Smooth muscle cell (in vitro differentiated cells): Measurements from ENCODE around the gene CST3. TPM values are rescaled to one million over a fixed set of nuclear protein-coding genes. Genes with fewer than 3 reads are reported as not detected.

ENCODE experiments used
- DNase-seq: peaks from one replicate; lab custom pipeline; 2025; ENCODE audit not compliant: unreplicated experiment; lab: John Stamatoyannopoulos, UW
- H2AFZ ChIP-seq: fragments of 200-600 bp; sonication (generic); 2 replicates; pipeline ENCODE4 v1.6.0; 2016; ENCODE audit warnings: antibody characterized with exemption, low read depth, mild to moderate bottlenecking
- H3F3A ChIP-seq: fragments of 200-600 bp; sonication (generic); 2 replicates; pipeline ENCODE4 v1.6.0; 2017; ENCODE audit warnings: antibody characterized with exemption, low read depth
- H3K27ac ChIP-seq: fragments of 200-600 bp; sonication (generic); 2 replicates; pipeline ENCODE4 v1.5.1; 2016; ENCODE audit warnings: low read depth, mild to moderate bottlenecking
- H3K27me3 ChIP-seq: fragments of 200-600 bp; sonication (generic); 2 replicates; pipeline ENCODE4 v1.6.1; 2016; ENCODE audit warnings: low read depth, mild to moderate bottlenecking
- H3K36me3 ChIP-seq: fragments of 200-600 bp; sonication (generic); 2 replicates; pipeline ENCODE4 v1.5.1; 2016; ENCODE audit warnings: low read depth
- H3K4me1 ChIP-seq: fragments of 200-600 bp; sonication (generic); 2 replicates; pipeline ENCODE4 v1.5.1; 2016; ENCODE audit warnings: low read depth
- H3K4me2 ChIP-seq: fragments of 200-600 bp; sonication (generic); 2 replicates; pipeline ENCODE4 v1.6.0; 2016; ENCODE audit warnings: mild to moderate bottlenecking
- H3K4me3 ChIP-seq: fragments of 200-600 bp; sonication (generic); 2 replicates; pipeline ENCODE4 v1.5.1; 2016; ENCODE audit warnings: mild to moderate bottlenecking
- H3K79me2 ChIP-seq: fragments of 200-600 bp; sonication (generic); 2 replicates; pipeline ENCODE4 v1.6.0; 2016; ENCODE audit warnings: low read depth, mild to moderate bottlenecking
- H3K9ac ChIP-seq: fragments of 200-600 bp; sonication (generic); 2 replicates; pipeline ENCODE4 v1.6.0; 2016; ENCODE audit warnings: low read depth
- H3K9me3 ChIP-seq: fragments of 200-600 bp; sonication (generic); replicated peaks from 2 replicates; pipeline ENCODE4 v1.5.1; 2016; ENCODE audit warnings: low read depth
- H4K20me1 ChIP-seq: fragments of 200-600 bp; sonication (generic); 2 replicates; pipeline ENCODE4 v1.6.0; 2016; ENCODE audit warnings: low read depth
- WGBS: methylation state at CpG from one replicate; pipeline ENCODE4 v1.1.7; 2016; ENCODE audit warnings: low lambda C conversion rate; 5-methylcytosine and 5-hydroxymethylcytosine counted together
- polyA plus RNA-seq: library from polyadenylated mRNA; unstranded; fragments of >200 nt; fragmentation: Nextera tagmentation; extraction: Ambion mirVana; gene quantifications from 2 replicates; pipeline ENCODE4 v1.2.1, GENCODE V29; 2016
- total RNA-seq: library from RNA; depleted of rRNA; stranded (reverse); fragments of >200 nt; gene quantifications from 2 replicates; pipeline ENCODE4 v1.2.3, GENCODE V29; 2014
- TF ChIP-seq, protein P1 (sequence below): fragments of 200-600 bp; sonication (generic); IDR thresholded peaks from 2 replicates; pipeline ENCODE4 v1.5.1; 2017; ENCODE audit warnings: borderline replicate concordance, mild to moderate bottlenecking, antibody characterized with exemption; ENCODE audit not compliant: insufficient read depth, poor library complexity, severe bottlenecking

Gene CST3
- total and polyA plus RNA-seq, 2 experiments from 2014 or later: 170 to 338 TPM

- WGBS: 88% methylated on average over 1 of the region's 1 CpG
- no peak for DNase-seq
- H3K9ac ChIP-seq: no peak overlapping the region
Observed at GRCh38 chr20:23595941-23596340, 41.8 kb downstream of the CST3 start.

GRCh38 chr20:23588434-23589403, 49.0 kb downstream of the CST3 start:
- no peaks in the 10 kb centered on the region for H3K79me2 ChIP-seq
- no peak overlapping the region for H3K27ac ChIP-seq
- no peaks in the 10 kb centered on the region for H3K9me3 ChIP-seq
- H3K36me3 ChIP-seq: no peaks in the 10 kb centered on the region
- no peak overlapping the region for H3K4me2 ChIP-seq
- DNase-seq: no peak
- no peaks in the 10 kb centered on the region for H4K20me1 ChIP-seq
- H3K9ac ChIP-seq: no peak overlapping the region
- no peaks in the 10 kb centered on the region for H3F3A ChIP-seq
- H2AFZ ChIP-seq: no peak overlapping the region
- WGBS: 96% methylated on average over 10 of the region's 10 CpGs
- no peaks in the 10 kb centered on the region for H3K27me3 ChIP-seq
- TF ChIP-seq, protein P1, sequence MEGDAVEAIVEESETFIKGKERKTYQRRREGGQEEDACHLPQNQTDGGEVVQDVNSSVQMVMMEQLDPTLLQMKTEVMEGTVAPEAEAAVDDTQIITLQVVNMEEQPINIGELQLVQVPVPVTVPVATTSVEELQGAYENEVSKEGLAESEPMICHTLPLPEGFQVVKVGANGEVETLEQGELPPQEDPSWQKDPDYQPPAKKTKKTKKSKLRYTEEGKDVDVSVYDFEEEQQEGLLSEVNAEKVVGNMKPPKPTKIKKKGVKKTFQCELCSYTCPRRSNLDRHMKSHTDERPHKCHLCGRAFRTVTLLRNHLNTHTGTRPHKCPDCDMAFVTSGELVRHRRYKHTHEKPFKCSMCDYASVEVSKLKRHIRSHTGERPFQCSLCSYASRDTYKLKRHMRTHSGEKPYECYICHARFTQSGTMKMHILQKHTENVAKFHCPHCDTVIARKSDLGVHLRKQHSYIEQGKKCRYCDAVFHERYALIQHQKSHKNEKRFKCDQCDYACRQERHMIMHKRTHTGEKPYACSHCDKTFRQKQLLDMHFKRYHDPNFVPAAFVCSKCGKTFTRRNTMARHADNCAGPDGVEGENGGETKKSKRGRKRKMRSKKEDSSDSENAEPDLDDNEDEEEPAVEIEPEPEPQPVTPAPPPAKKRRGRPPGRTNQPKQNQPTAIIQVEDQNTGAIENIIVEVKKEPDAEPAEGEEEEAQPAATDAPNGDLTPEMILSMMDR: no peak
- no peaks in the 10 kb centered on the region for H3K4me1 ChIP-seq
- no peak overlapping the region for H3K4me3 ChIP-seq

More at GRCh38 chr20:23595941-23596340, 41.8 kb downstream of the CST3 start:
- no peaks in the 10 kb centered on the region for H3K9me3 ChIP-seq
- H3K27ac ChIP-seq: no peak overlapping the region
- H3F3A ChIP-seq: no peaks in the 10 kb centered on the region
- no peaks in the 10 kb centered on the region for H3K36me3 ChIP-seq
- no peak overlapping the region for H2AFZ ChIP-seq
- H3K4me2 ChIP-seq: no peak overlapping the region
- TF ChIP-seq, protein P1: no peak
- no peaks in the 10 kb centered on the region for H3K79me2 ChIP-seq
- H3K4me1 ChIP-seq: no peaks in the 10 kb centered on the region
- no peaks in the 10 kb centered on the region for H4K20me1 ChIP-seq
- H3K4me3 ChIP-seq: no peak overlapping the region
- H3K27me3 ChIP-seq: no peaks in the 10 kb centered on the region

- Histone ChIP-seq H2AFZ (no peak overlapping the region), H3K4me1 (no peaks in the 10 kb centered on the region), H3K4me3 (no peak overlapping the region), H3K36me3 (no peaks in the 10 kb centered on the region), H4K20me1 (no peaks in the 10 kb centered on the region), H3K4me2 (no peak overlapping the region), H3K9me3 (no peaks in the 10 kb centered on the region), H3K9ac (no peak overlapping the region), H3K79me2 (no peaks in the 10 kb centered on the region), H3K27ac (no peak overlapping the region), H3K27me3 (no peaks in the 10 kb centered on the region), H3F3A (no peaks in the 10 kb centered on the region)
- TF ChIP-seq, protein P1: no peak
- 87% methylated on average over 7 of the region's 7 CpGs for WGBS
- no peak for DNase-seq
Observed at GRCh38 chr20:23587631-23588030, 50.1 kb downstream of the CST3 start.
